Breast epithelium (tissue), 3 donors: Measurements from ENCODE around the gene NUP210.

Source experiments
- CTCF ChIP-seq, 3 donors: fragments of 450-650 bp; IDR thresholded peaks; one replicate each; pipeline ENCODE4 v1.5.1; 2016 to 2017; ENCODE audit warnings: antibody characterized with exemption in 3 of 3, mild to moderate bottlenecking in 3 of 3, moderate library complexity in 3 of 3
- POLR2A ChIP-seq: fragments of 450-650 bp; IDR thresholded peaks from one replicate; pipeline ENCODE4 v1.6.1; 2016; ENCODE audit warnings: antibody characterized with exemption, mild to moderate bottlenecking, moderate library complexity

DNA sequence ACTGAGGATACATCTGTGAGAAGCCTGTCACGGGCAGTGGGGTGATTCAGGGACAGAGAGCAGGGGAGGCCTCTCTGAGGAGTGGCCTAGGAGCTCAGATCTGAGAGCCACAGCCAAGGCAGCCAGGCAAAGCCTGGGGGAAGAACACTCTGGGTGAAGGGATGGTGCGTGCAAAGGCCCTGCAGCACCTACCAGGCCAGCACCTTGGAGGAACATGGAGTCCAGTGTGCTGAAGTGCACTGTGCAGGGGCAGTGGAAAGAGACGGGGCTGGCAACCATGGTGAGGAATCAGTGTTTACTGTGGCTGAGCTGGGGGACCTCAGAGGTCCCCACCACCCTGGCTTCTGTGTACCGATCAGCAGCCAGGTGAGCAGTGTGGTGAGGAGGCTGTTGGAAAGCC lies 48.0 kb downstream of the NUP210 start:
- TF ChIP-seq CTCF (IDR thresholded peaks at IDR 0.05) (no peak), POLR2A (no peak)
